ENCODE data around the gene DUSP22.

DUSP22 gene

DNA sequence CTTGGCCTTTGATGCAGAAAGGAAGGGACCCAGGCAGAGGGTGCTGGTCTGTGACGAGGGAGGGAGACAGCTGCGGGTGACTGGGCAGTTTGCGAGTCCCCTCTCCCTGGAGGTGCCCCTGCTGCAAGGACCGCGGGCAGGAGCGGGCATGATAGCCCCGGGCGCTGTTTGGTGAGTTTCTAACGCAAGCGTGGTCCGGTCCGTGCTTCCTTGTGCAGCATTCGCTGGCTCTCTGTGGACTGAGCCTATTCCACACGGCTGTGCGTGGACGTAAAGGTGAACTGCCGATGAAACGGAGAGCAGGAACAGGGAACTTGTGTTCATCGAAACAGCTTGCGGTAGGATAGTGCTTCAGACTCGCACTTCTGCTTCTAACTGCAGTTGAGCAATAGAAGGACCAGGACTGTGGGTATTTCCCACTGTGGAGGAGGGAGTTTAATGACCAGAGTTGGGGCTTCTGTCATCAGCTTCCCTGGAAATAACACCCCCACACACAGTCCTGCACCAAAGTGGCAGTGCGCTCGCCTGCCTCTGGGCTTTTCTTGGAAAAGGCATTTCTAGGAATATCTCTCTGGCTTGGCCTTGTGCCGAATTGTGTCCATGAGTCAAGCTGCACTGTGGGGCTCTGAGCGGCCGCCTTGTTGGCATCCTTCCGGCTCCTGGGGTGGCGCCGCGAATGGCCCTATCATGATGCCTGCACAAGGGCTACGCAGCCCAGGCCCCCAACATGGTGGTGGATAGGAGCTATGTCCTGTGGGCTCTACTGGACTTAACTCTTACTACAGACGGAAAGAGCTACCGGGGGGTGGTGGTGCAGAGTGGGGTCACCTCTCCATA is 48.9 kb downstream of the DUSP22 start:
- no peak for DNase-seq

DNA sequence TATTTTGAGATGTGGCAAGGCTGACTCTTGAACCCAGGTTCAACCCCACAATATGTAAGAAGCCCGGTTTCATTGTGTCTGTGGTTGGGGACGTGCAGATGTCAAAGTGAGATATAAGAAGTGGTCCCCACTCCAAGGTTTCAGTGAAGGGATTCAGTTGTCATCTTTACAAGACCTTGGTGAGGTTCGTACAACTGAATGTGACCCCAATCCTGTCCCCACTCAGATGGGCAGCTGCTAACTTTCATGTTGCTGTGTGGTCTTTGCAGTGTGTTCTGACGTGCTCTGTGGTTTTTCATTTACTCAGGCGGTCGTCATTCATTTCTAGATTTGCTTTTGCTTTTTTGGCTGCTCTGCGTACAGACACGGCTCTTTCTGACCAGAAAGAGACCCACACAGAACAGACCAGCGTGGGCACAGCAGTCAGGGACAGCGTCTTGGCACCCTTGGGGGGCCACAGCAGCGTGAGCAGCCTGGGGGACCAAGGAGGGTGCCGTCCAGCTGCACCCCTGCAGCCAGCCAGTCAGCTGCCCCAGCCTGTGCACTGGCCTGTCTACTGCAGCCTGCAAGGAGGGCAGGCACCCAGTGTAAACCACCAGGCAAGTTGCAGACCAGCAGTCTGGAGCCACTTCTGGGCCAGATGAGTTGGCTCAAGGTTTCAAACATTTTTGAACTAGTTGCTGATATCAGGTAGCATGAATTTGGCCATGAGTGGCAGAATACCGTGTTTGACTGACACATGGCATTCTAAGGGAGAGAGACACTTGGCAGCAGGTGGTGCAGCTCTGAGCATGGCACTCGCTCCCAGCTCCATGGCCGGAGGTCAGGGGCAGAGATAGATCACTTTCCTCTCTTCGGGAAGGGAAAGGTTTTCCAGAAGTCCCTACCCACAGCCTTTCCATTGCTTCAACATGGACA is 49.9 kb downstream of the DUSP22 start:
- DNase-seq = no peak

GRCh38 chr6:342832-343179 is 50.5 kb downstream of the DUSP22 start:
- no peak for DNase-seq

DNA sequence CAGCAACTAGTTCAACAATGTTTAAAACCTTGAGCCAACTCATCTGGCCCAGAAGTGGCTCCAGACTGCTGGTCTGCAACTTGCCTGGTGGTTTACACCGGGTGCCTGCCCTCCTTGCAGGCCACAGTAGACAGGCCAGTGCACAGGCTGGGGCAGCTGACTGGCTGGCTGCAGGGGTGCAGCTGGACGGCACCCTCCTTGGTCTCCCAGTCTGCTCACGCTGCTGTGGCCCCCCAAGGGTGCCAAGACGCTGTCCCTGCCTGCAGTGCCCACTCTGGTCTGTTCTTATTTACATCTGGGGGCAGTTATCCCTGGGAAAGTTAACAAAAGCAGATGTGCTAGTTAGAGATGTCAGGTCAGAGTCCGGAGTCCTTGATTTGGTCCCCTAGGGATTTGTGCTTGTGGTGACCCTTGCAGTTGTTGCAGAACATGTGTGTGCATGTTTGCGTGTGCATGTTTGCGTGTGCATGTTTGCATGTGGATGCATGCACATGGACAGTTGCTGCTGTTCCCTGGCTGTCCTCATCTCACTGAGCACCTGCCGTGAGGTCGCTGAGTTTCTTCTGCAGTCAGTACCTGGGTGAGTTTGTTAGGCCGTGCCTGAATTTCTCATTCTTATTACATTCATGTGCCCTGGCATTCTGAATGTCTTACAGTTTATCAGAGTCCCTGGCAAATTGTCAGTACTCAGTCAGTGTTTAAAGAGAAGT is 51.1 kb downstream of the DUSP22 start:
- no peak for DNase-seq

DNA sequence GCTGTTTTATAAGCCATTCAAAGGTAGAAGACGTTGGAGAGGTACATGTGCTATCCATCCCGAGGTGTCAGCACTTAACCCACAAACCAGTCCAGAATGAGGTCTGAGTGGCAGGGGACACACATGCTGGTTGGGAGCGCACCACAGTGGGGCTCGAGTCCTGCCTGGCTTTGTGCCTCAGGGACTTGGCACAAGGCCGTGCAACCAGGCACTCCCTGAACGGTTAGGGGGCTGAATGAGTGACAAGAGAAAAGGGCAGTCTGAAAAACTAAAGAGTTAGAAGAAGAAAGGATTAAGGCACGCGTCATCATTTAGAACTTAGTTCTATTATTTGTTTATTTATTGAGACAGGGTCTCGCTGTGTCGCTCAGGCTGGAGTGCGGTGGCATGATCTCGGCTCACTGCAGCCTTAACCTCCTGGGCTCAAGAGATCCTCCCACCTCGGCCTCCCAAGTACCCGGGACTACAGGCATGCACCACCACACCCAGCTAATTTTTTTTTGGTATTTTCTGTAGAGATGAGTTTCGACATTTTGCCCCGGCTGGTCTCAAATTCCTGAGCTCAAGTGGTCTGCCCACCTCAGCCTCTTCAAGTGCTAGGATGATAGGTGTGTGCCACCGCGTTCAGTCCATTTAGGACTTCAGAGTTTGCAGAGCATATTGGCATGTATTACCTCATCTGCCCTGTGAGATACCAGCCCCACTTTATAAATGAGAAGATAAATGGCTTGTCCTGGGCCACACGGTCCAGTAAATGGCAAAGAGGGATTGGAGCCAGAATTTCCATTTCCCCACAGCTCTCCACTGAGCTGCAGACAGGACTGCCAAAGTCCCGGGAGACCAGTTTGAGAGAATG is 51.9 kb downstream of the DUSP22 start:
- peak; percentile 52 for DNase-seq

GRCh38 chr6:344816-345340 is 52.6 kb downstream of the DUSP22 start:
- DNase-seq = peak; percentile 78

GRCh38 chr6:345747-346385 is 53.6 kb downstream of the DUSP22 start:
- DNase-seq = no peak

DNA sequence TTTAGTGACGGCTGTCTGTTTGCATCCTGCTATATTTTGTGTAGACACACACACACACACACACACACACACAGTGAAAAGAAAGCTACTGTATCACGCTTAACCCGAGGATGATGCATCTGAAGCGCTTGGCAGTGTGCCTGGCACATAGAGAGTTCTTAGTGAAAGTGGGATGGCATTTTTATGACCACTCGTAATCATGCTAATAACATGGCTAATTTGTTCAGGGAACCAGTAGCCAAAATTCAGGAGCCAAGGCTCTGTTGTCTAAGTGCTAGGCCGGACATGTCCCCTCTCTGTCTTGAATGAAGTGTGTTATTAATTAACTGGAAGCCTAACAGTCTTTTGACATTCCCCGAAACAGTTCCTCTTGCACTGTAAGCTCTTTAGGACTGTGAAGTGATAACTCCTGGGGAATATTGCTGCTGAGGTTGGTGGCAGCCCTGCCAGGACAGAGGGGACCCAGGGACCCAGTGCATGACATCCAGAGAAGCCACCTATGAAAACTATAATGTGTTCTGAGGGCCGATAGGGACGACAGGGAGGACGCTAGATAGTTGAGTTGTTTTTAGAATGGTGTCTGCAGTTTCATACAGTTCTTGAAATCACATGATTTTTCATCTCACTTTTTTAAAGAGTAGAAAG is 54.2 kb downstream of the DUSP22 start:
- peak; percentile 81 for DNase-seq

DNA sequence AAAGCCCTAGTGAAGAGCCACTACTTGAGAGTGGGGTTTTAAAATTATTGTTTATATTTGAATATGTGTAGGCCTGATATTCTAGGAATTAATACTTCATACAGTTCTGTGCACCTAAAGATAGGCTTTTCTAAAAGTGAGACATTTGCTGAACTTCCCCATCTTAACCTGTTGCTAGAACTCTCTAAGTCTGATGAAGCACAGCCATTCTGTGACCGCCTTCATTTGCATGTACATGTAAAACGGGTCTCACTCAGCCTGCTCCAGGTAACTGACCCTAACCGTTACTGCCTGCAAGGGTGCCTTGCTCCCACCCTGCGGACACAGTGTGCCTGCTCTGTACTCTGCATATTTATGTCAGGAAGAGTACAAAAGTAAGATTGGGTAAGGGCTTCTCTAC is 54.9 kb downstream of the DUSP22 start:
- no peak for DNase-seq

DNA sequence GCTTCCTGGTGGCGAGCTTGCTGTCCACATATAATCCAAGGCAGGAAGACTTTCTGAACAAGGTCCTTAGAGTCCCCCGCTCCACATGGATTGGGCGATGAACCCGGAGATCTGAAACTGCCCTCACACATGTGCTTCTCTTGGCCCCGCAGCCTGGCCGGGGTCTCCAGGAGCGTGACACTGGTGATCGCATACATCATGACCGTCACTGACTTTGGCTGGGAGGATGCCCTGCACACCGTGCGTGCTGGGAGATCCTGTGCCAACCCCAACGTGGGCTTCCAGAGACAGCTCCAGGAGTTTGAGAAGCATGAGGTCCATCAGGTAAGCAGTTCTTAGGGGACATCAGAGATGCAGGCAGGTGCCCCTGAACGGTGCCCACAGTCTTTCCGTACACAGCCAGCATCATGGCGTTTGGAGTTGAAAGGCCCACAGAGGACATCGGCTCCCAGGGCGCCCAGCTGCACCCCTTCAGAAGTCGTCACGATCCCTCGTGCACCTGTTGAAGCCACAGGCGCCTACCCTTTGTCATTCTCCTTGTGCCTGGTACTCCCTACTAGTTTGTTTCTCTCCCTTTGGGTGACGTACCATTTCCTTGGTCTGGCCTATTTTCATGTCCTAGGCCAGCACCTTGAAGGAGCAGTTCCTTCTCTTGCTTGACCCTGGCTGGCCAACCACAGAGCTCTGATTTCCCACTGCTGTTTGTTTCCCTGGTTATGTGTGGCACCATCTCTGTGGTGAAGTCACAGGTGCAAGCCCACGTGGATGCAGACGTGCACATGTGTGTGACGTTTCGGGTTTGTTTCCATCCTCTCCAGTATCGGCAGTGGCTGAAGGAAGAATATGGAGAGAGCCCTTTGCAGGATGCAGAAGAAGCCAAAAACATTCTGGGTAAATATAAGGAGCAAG is 55.9 kb downstream of the DUSP22 start:
- no peak for DNase-seq

GRCh38 chr6:348860-349396 is 56.6 kb downstream of the DUSP22 start:
- no peak for DNase-seq

GRCh38 chr6:349491-349921 is 57.2 kb downstream of the DUSP22 start:
- no peak for DNase-seq

- DNase-seq = no peak
These were observed 58.1 kb downstream of the DUSP22 start for GRCh38 chr6:350371-350770.

DNA sequence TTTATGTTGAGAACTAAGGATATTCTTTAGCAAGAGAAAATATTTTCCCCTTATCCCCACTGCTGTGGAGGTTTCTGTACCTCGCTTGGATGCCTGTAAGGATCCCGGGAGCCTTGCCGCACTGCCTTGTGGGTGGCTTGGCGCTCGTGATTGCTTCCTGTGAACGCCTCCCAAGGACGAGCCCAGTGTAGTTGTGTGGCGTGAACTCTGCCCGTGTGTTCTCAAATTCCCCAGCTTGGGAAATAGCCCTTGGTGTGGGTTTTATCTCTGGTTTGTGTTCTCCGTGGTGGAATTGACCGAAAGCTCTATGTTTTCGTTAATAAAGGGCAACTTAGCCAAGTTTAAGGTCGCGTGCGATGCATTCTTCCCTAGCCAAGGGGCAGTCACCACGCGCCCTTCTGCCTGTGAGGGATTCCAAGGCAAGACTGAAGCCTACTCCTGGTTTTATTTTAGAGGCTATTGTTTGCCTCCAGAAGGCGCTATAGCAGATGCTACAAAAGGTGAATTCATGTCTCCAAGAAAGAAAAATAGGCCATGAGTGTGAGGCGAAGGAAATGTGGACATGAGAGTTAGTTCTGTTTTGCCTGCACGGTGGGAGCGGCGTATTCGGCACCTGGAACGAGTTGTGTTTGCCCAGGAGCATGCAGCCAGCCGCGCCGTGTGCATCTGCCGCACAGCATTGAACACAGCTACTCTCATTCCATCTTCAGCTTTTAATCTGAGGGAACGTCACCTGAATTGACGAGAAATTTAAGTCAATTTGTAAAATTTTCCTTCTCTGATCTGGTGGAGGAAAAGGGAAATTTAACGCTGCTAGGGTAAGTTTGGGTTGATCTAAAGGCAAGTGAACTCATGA is 59.0 kb downstream of the DUSP22 start:
- DNase-seq = no peak

GRCh38 chr6:351867-352289 is 59.6 kb downstream of the DUSP22 start:
- DNase-seq = no peak

- DNase-seq = no peak
These were observed 60.2 kb downstream of the DUSP22 start for GRCh38 chr6:352474-352873.

DNA sequence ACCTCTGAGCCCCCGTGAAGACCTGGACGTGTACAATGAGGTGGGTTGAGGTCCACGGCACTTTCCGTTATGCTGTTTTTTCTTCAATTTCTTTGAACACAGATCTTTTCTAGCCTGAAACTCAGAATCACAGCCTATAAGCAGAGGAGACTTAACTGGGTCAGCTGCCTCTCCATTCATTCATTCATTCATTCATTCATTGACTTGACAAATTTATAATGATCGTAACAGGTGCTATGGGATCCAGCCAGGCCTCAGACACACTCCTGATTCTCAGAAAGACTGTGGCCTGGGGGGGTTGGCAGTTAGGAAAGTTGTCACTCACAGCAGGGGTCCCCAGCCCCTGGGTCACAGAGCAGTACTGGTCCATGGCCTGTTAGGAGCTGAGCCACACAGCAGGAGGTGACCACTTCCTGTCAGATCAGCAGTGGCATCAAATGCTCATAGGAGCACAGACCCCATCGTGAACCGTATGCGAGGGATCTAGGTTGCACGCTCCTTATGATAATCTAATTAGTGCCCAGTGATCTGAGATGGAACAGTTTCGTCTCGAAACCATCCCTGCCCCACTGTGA is 60.7 kb downstream of the DUSP22 start:
- no peak for DNase-seq
